Hematopoietic multipotent progenitor cell treated with erythropoietin and hydrocortisone succinate and interleukin-3 and kit ligand, for 8 days (in vitro differentiated cells): ENCODE results near the gene SSR1.

ENCODE experiments used
- DNase-seq: peaks from one replicate; pipeline ENCODE4 v3.0.0-alpha.2; 2015

SSR1 gene

GRCh38 chr6:7236306-7237209, 76.4 kb downstream of the SSR1 start:
- DNase-seq, result peak; percentile 49

DNA sequence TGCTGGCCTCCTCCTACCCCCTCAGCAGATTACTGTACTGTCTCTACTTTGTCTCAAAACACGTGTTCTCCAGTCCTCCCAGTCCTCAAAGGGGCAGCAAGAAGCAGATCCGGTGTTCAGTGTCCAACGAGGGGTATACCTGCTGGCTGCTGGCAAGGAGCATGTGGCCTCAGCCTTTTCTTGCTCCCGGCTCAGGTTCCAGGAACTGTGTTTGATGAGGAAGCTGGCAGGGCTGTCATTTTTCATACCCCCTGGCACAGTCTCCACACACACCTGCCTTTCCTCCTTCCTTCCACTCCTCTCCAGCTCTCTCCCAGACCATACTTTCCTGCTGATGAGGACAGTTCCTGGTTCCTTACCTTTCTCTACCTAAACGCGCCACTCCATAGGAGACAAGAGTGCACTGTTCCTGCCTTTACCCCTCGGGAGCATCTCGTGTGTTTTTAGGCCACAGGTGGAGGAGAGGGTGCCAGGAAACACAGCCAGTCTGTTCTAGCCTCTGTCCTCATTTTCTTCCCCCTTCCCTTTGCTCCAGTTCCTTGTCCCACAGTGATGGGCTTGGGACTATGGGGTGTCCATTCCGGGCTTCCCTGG, 77.2 kb downstream of the SSR1 start:
- DNase-seq, result no peak

DNA sequence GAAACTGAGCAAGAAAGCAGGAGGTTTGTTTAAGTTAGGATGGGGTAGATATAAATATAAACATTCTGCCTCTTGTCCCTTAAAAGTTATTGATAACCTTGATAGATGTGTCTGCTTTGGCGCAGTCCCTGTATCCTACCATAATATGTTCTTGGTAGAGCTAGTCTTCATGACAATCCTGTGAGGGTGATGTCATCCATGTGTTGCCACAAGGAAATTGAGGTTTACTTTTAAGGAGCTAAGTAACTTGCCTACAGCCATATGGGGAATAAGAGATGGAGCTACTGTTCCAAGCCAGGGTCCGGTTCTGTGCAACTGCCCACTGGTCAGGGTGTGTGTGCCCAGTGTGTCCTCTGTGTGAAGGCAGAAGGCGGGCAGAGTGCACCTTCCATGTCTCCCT, 78.5 kb downstream of the SSR1 start:
- no peak for DNase-seq

- no peak for DNase-seq
These were observed 80.6 kb downstream of the SSR1 start for GRCh38 chr6:7232351-7232750.

GRCh38 chr6:7230956-7231713, 81.9 kb downstream of the SSR1 start:
- DNase-seq, result no peak

GRCh38 chr6:7230327-7230691, 82.7 kb downstream of the SSR1 start:
- DNase-seq, result no peak

DNA sequence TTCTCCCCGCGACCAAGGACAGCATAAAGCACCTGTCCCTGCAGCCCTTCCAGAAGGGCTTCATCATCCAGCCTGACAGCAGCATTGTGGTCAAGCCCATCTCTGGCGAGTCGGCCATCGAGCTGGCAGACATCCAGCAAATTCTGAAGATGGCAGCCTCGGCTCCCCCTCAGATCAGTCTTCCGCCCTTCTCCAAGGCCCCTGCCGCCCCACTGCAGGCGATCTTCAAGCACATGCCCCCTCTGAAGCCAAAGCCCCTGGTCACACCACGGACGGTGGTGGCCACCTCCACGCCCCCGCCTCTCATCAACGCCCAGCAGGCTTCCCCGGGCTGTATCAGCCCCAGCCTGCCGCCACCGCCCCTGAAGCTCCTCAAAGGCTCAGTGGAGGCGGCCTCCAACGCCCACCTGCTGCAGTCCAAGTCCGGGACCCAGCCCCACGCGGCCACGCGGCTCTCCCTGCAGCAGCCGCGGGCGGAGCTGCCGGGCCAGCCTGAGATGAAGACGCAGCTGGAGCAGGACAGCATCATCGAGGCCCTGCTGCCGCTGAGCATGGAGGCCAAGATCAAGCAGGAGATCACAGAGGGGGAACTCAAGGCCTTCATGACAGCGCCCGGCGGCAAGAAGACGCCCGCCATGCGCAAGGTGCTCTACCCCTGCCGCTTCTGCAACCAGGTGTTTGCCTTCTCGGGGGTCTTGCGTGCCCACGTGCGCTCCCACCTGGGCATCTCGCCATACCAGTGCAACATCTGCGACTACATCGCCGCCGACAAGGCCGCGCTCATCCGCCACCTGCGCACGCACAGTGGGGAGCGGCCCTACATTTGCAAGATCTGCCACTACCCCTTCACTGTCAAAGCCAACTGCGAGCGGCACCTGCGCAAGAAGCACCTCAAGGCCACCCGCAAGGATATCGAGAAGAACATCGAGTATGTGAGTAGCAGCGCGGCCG, 83.3 kb downstream of the SSR1 start:
- DNase-seq, result no peak

GRCh38 chr6:7228662-7229375, 84.2 kb downstream of the SSR1 start:
- no peak for DNase-seq

- peak; percentile 95 for DNase-seq
These were observed 88.3 kb downstream of the SSR1 start for GRCh38 chr6:7224731-7225130.

DNA sequence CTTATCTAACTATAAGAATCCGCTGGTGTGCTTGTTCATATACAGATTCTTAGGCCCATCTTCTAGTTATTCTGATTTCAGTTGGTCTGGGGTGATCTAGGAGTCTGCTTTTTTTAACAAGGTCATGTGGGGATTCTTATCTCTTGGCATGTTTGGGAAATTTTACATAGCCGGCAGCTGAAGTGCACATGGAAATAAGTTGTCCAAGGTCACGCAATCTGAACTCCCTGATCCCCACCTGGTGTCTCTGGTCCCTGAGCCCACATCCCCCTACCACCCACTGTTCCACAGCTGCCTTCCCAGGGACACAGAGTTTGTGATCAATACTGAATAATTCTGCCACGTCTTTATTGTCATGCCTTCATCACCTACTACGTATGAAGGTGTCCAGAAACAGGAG, 90.8 kb downstream of the SSR1 start:
- DNase-seq, result no peak

- DNase-seq, result peak; percentile 50
These were observed 93.7 kb downstream of the SSR1 start for GRCh38 chr6:7219310-7219709.

DNA sequence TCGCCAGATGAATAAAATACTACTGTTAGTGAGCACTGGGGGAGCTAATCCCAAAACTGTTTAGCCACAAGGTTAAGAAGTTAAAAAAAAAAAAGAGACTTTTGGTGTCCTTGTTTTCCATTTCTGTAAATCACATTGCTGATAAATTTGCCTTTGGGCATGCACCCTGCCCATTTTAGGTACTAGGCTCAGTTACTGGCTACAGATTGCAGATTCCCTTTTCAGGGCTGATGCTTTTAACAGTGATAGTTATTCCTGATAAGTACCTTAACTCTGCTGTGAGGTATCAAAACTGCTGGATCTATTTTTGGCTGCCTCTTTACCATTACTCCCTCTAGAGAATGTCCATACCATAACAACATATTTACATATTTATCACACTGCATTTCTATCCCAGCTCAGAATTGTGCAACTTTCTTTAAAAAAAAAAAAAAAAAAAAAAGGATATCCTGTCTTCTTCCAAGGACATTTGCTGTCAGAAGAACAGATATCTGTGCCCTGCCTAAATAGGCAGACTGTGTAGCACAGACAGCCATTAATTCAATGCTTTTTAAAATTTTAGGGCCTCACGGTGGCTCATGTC, 94.5 kb downstream of the SSR1 start:
- DNase-seq, result no peak
